Measurements from ENCODE around the gene MAOA. TPM values are rescaled to one million over a fixed set of nuclear protein-coding genes. Genes with fewer than 3 reads are reported as not detected.

MAOA gene
- total RNA-seq, 4 donors from 2014 or later, result 299 to 636 (median 361) TPM

- H3K4me1 ChIP-seq, result peaks cover 0 to 17% (median 5%) of the 10 kb centered on the region in 4 donors
- WGBS, result 62% methylated on average over 1 of the region's 1 CpG
- intact Hi-C loops (cut with DNase I), result loop anchor here (5.0 kb wide), 3 partner anchors 70 to 95 kb away; no protein-coding TSS in a partner anchor
- no peaks in the 10 kb centered on the region for H3K9me3 ChIP-seq
- peak overlapping the region; percentile 58 to 95 (median 66) for H3K27ac ChIP-seq (replicated peaks in 1 of 4)
- peak overlapping the region; percentile 70 to 88 (median 72) for H3K4me3 ChIP-seq
- H3K36me3 ChIP-seq, result no peaks in the 10 kb centered on the region
- TF ChIP-seq POLR2AphosphoS5 (IDR thresholded peaks at IDR 0.05) (no peak), EP300 (IDR thresholded peaks at IDR 0.05) (no peak), POLR2A (IDR thresholded peaks at IDR 0.05; ENCODE audit: low read depth) (no peak)
- TF ChIP-seq, protein P1, sequence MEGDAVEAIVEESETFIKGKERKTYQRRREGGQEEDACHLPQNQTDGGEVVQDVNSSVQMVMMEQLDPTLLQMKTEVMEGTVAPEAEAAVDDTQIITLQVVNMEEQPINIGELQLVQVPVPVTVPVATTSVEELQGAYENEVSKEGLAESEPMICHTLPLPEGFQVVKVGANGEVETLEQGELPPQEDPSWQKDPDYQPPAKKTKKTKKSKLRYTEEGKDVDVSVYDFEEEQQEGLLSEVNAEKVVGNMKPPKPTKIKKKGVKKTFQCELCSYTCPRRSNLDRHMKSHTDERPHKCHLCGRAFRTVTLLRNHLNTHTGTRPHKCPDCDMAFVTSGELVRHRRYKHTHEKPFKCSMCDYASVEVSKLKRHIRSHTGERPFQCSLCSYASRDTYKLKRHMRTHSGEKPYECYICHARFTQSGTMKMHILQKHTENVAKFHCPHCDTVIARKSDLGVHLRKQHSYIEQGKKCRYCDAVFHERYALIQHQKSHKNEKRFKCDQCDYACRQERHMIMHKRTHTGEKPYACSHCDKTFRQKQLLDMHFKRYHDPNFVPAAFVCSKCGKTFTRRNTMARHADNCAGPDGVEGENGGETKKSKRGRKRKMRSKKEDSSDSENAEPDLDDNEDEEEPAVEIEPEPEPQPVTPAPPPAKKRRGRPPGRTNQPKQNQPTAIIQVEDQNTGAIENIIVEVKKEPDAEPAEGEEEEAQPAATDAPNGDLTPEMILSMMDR (IDR thresholded peaks at IDR 0.05), result no peak
- H3K27me3 ChIP-seq, result no peaks in the 10 kb centered on the region
- DNase-seq (ENCODE audit: extremely low spot score), result no peak
These were observed 1.6 kb downstream of the MAOA start for GRCh38 chrX:43657671-43658070.

DNA sequence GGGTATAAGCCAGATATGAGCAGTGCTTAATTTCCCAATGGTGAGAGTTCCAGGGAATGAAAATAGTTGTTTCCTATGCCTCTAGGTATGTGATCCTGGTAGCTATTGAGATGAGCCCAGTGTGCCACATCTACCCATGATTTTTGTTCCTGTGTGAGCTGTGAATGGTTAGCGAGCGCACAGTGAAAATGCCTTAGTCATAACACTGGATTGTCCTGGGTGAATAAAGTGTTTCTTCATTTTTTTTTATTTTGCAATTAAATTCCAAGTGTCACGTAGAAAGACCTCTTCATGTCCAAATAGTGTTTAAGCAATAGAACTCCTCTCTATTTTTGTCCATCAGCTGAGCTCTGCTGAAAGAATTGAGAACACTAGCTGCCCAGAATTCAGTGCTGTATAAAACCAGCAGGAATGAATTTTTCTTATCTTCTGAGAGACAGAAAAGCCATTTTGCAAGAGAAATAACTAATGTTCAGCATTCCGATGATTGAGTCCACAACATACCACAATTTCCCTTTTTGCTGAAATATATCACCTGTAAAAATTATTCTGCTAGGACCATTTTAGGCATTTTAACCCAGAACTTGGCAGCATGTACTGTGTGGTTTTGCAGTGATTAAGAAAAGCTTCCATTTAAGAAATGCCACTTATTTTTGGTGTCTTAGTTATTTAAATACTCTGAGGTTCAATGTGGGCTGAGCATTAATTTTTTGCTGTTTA is 5.6 kb downstream of the MAOA start:
- TF ChIP-seq POLR2AphosphoS5 (IDR thresholded peaks at IDR 0.05) (peak in 1 of 2 donors; percentile 82), POLR2A (IDR thresholded peaks at IDR 0.05; ENCODE audit: low read depth) (no peak)
- TF ChIP-seq, protein P1 (IDR thresholded peaks at IDR 0.05), result no peak
- no peaks in the 10 kb centered on the region for H3K9me3 ChIP-seq
- H3K27ac ChIP-seq (replicated peaks in 1 of 4), result peak overlapping the region; percentile 59 to 95 (median 69)
- H3K4me1 ChIP-seq, result peaks cover 0 to 49% (median 21%) of the 10 kb centered on the region in 4 donors
- intact Hi-C loops (cut with DNase I), result no loop called here
- H3K36me3 ChIP-seq, result no peaks in the 10 kb centered on the region
- no peak for DNase-seq (ENCODE audit: extremely low spot score)
- H3K27me3 ChIP-seq, result no peaks in the 10 kb centered on the region
- peak overlapping the region; percentile 70 to 88 (median 72) for H3K4me3 ChIP-seq
- WGBS, result 48% methylated on average over 4 of the region's 4 CpGs

- TF ChIP-seq EP300 (IDR thresholded peaks at IDR 0.05) (no peak), POLR2A (IDR thresholded peaks at IDR 0.05; ENCODE audit: low read depth) (no peak), POLR2AphosphoS5 (IDR thresholded peaks at IDR 0.05) (no peak)
- TF ChIP-seq, protein P1 (IDR thresholded peaks at IDR 0.05), result no peak
- intact Hi-C loops (cut with DNase I), result no loop called here
- WGBS, result 93% methylated on average over 1 of the region's 1 CpG
- DNase-seq (ENCODE audit: extremely low spot score), result no peak
- Histone ChIP-seq H3K27ac (replicated peaks in 1 of 4) (peak overlapping the region; percentile 4 to 95 (median 34)), H3K9me3 (no peaks in the 10 kb centered on the region), H3K4me1 (peaks cover 0 to 49% (median 21%) of the 10 kb centered on the region in 4 donors), H3K4me3 (peak overlapping the region in 1 of 4 donors; percentile 3), H3K36me3 (no peaks in the 10 kb centered on the region), H3K27me3 (no peaks in the 10 kb centered on the region)
These were observed 7.1 kb downstream of the MAOA start for GRCh38 chrX:43663173-43663572.

GRCh38 chrX:43664258-43664657 is 8.2 kb downstream of the MAOA start:
- 56% methylated on average over 3 of the region's 3 CpGs for WGBS
- TF ChIP-seq, protein P1 (IDR thresholded peaks at IDR 0.05), result no peak
- TF ChIP-seq POLR2A (IDR thresholded peaks at IDR 0.05; ENCODE audit: low read depth) (no peak), EP300 (IDR thresholded peaks at IDR 0.05) (no peak), POLR2AphosphoS5 (IDR thresholded peaks at IDR 0.05) (no peak)
- no peak for DNase-seq (ENCODE audit: extremely low spot score)
- Histone ChIP-seq H3K4me3 (peak overlapping the region in 1 of 4 donors; percentile 7), H3K9me3 (no peaks in the 10 kb centered on the region), H3K27me3 (no peaks in the 10 kb centered on the region), H3K4me1 (peaks cover 0 to 53% (median 21%) of the 10 kb centered on the region in 4 donors), H3K36me3 (no peaks in the 10 kb centered on the region), H3K27ac (replicated peaks in 1 of 4) (no peak overlapping the region)
- intact Hi-C loops (cut with DNase I), result no loop called here

All from esophagus muscularis mucosa (tissue), 4 donors.